ENCODE measurements around the gene DLAT. TPM values are rescaled to one million over a fixed set of nuclear protein-coding genes. Genes with fewer than 3 reads are reported as not detected.

Gene DLAT
- polyA plus RNA-seq, 3 donors, result 5.8 to 14.6 (median 11.5) TPM

DNA sequence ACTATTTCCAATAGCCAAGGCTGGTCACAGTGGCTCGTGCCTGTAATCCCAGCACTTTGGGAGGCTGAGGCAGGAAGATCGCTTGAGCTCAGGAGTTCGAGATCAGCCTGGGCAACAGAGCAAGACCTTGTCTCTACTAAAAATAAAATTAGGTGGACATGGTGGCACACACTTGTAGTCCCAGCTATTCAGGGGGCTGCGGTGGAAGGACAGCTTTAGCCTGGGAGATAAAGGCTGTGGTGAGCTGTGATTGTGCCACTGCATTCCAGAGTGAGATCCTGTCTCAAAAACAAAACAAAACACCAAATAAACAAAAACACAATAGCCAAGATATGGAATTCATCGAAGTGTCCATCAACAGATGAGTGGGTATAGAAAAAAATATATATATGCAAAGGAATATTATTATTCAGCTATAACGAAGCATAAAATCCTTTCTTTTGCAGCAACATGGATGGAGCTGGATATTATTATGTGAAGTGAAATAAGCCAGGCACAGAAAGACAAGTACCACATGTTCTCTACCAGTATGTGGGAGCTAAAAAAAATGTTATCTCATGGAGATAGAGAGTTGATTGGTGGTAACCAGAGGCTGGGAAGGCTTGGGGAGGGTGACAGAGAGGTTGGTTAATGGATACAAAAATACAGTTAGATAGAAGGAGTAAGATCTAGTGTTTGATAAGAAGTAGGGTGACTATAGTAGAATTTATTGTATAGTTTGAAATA, 22.6 kb upstream of the DLAT start:
- Histone ChIP-seq H2AFZ (ENCODE audit: insufficient read depth, low read depth, low read length, poor library complexity, severe bottlenecking) (no peak overlapping the region), H3K36me3 (replicated peaks in 1 of 2; ENCODE audit: control insufficient read depth in 1 of 2, insufficient read depth in 2 of 2, low read length in 2 of 2) (no peaks in the 10 kb centered on the region), H4K20me1 (ENCODE audit: insufficient read depth, low read length) (no peaks in the 10 kb centered on the region), H3K9ac (ENCODE audit: insufficient read depth, low read length, poor library complexity, severe bottlenecking) (no peak overlapping the region), H3K4me3 (replicated peaks in 1 of 3; ENCODE audit: low read depth in 2 of 3, low read length in 3 of 3) (no peak overlapping the region), H3K4me2 (replicated peaks; ENCODE audit: extremely low read depth, low read length, poor library complexity, severe bottlenecking) (no peak overlapping the region), H3K9me3 (replicated peaks in 1 of 2; ENCODE audit: control insufficient read depth in 1 of 2, insufficient read depth in 1 of 2, low read length in 2 of 2) (no peaks in the 10 kb centered on the region), H3K79me2 (ENCODE audit: insufficient read depth, low read length) (no peaks in the 10 kb centered on the region), H3K27me3 (ENCODE audit: control insufficient read depth in 2 of 2, insufficient read depth in 2 of 2, low read length in 2 of 2) (no peaks in the 10 kb centered on the region), H3K4me1 (ENCODE audit: control insufficient read depth in 1 of 2, insufficient read depth in 2 of 2, low read length in 2 of 2) (no peaks in the 10 kb centered on the region), H3K27ac (ENCODE audit: low read depth in 1 of 2, low read length in 2 of 2) (no peak overlapping the region)
- H3K4me1 Mint-ChIP-seq, result no peaks in the 10 kb centered on the region
- no peak for TF ChIP-seq CTCF (IDR thresholded peaks at IDR 0.05)
- no peak overlapping the region for H3K4me3 Mint-ChIP-seq
- intact Hi-C loops (cut with micrococcal nuclease), result no loop called here
- 85% methylated on average over 3 of the region's 6 CpGs for WGBS (ENCODE audit: insufficient coverage)
- H3K36me3 Mint-ChIP-seq, result no peaks in the 10 kb centered on the region
- H3K9me3 Mint-ChIP-seq, result no peaks in the 10 kb centered on the region
- no peak overlapping the region for H3K27ac Mint-ChIP-seq
- H3K27me3 Mint-ChIP-seq (ENCODE audit: low read depth in 3 of 3), result no peaks in the 10 kb centered on the region
- DNase-seq, result no peak

DNA sequence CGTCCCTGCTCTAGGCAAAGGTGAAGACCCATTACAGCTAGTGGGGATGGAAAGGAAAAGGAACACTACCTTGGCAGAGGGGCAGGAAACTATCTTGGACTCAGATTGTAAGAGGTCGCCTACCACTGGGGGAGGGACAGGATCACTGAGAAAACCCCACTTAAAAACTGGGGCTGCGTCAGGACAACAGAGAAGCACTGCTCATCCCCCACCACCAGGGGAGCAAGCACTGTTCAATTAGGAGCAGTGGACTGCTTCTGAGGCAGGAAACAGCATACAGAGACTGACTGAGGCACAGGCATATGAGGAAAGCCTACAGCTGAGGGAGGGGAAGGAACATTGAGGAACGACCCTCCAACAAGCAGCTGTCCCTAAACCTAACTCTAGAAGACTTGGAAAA, 20.8 kb upstream of the DLAT start:
- H3K36me3 Mint-ChIP-seq, result no peaks in the 10 kb centered on the region
- Histone ChIP-seq H3K27ac (ENCODE audit: low read depth in 1 of 2, low read length in 2 of 2) (no peak overlapping the region), H2AFZ (ENCODE audit: insufficient read depth, low read depth, low read length, poor library complexity, severe bottlenecking) (no peak overlapping the region), H3K9me3 (replicated peaks in 1 of 2; ENCODE audit: control insufficient read depth in 1 of 2, insufficient read depth in 1 of 2, low read length in 2 of 2) (no peaks in the 10 kb centered on the region), H4K20me1 (ENCODE audit: insufficient read depth, low read length) (no peaks in the 10 kb centered on the region), H3K4me1 (ENCODE audit: control insufficient read depth in 1 of 2, insufficient read depth in 2 of 2, low read length in 2 of 2) (no peaks in the 10 kb centered on the region), H3K27me3 (ENCODE audit: control insufficient read depth in 2 of 2, insufficient read depth in 2 of 2, low read length in 2 of 2) (no peaks in the 10 kb centered on the region), H3K79me2 (ENCODE audit: insufficient read depth, low read length) (no peaks in the 10 kb centered on the region), H3K9ac (ENCODE audit: insufficient read depth, low read length, poor library complexity, severe bottlenecking) (no peak overlapping the region), H3K4me3 (replicated peaks in 1 of 3; ENCODE audit: low read depth in 2 of 3, low read length in 3 of 3) (no peak overlapping the region), H3K36me3 (replicated peaks in 1 of 2; ENCODE audit: control insufficient read depth in 1 of 2, insufficient read depth in 2 of 2, low read length in 2 of 2) (no peaks in the 10 kb centered on the region), H3K4me2 (replicated peaks; ENCODE audit: extremely low read depth, low read length, poor library complexity, severe bottlenecking) (no peak overlapping the region)
- intact Hi-C loops (cut with micrococcal nuclease), result no loop called here
- no peaks in the 10 kb centered on the region for H3K9me3 Mint-ChIP-seq
- H3K4me3 Mint-ChIP-seq, result no peak overlapping the region
- peak overlapping the region in 1 of 7 donors; percentile 46 for H3K27ac Mint-ChIP-seq
- WGBS (ENCODE audit: insufficient coverage), result no CpG with 5 or more reads among the region's 4 CpGs
- DNase-seq, result peak in 1 of 3 donors; percentile 18
- TF ChIP-seq CTCF (IDR thresholded peaks at IDR 0.05), result peak; percentile 58
- no peaks in the 10 kb centered on the region for H3K4me1 Mint-ChIP-seq
- peaks cover 0 to 2% (median 0%) of the 10 kb centered on the region in 3 donors for H3K27me3 Mint-ChIP-seq (ENCODE audit: low read depth in 3 of 3)
